Stimulated activated CD4-positive, alpha-beta T cell treated with anti-CD3 and anti-CD28 coated beads, Interleukin-1b, Interleukin-23, amount 100 ng/mL, for 24 hours (primary cell): Measurements from ENCODE around the gene SETD3.

ENCODE experiments used
- DNase-seq, 4 experiments: peaks; one replicate each; pipeline ENCODE4 v3.0.0-alpha.2; 2020; ENCODE audit warnings: low read depth in 4 of 4, low spot score in 1 of 4

Gene SETD3

DNA sequence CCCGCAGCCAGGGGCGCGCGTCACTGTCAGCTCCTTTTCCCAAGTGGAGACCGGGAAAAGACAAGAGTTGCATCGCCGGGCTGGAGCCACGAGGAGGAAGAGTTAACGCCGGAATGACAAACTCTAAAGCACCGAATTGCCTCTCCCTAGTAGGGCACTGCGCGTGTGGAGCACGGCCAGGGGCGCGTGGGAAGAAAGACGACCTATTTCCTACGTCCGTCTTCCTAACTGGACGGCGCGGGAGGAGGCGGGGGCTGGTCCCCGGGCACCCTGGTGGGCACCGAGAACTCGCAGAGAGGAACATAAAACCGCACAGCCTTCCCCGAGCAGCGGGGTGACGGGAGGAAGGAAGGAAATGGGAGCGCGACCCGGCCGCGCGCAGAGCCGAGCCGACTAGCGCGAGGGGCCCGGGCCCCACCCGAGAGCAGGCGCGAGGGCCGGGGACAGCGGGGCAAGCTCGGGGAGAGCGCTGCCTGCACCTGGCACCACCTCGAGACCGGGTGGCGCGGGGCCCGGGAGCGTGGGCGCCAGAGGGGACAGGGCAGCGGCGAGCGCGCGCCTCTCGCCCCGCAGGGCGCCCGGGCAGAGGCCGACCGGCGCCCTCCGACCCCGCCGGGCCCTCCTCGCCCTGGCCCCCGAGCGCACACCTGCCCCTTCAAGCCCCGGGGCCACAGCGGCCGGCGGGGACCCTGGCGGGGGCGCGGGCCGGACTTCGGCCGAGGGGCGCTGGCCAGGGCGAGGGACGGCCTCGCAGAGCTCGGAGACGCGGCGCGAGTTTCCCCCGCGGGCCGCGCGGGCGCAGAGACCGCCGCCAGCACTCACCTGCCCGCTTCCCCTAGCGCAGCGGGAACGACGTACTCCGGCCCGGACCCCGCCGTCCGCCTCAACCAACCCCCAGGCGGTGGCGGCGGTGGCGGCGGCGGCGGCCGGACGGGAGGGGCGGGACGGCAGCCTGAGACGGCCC is at the start of gene SETD3:
Gene SETD3, minus strand, starts transcription at position 954 of the 964 bp plus-strand sequence. CDS start 15,054 bp downstream, outside the sequence.
- DNase-seq = peak in 3 of 4 experiments; percentile 4 to 23 (median 20)

DNA sequence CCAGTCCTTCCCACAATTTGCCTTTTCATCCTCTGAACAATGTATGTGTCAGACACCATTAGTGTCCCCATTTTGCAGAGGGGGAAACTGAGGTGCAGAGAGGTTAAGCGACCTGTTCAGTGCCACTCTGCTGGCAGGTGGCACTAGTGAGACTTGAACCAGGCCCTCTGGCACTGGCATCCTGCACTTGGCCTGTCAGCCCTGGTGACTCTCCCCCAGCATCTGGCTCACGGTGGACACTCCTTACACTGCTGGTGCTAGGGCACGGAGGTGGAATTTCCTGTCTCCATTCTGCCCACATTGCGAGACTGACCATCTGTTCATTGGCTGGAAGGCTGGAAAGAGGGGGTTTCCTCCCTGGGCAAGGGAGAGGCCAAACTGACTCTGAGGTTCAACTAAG is 49.2 kb upstream of the SETD3 start:
- DNase-seq = no peak

GRCh38 chr14:99527427-99528076 is 46.9 kb upstream of the SETD3 start:
- DNase-seq = no peak

DNA sequence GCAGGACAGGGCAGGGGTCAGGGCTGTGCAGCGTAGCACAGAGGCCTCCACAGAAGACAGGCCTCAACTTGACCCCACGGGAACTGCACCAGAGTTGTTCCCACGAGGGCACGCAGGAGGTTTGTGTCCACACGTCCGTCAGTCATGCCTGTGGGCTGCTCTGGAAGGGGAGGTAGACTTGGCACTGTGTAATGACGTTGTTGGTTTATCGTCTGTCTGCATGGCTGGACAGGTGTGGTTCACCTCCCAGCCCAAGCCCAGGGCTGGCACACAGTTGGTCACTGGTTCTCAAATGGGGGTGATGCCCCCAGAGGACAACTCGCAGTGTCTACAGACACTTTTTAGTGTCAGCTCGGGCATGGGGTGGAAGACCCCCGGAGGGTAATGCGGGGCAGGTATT is 46.4 kb upstream of the SETD3 start:
- DNase-seq = no peak

DNA sequence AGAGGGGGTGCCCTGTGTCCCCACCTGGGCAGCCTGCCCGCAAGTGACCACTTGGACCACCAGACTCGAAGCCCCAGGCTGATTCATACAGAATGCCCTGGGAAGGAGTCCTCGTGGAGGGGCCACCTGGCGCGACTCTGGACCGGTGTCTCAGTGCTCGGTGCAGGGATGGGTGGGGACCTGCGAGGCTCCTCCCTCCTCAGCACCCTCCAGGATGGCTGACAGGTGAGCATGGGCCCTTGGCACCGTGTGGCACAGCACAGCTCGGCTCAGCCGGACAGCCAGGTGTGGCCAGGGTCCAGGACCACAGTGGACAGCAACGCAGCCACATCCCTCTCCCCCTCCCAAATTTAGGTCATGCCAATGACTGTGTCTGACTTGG is 45.0 kb upstream of the SETD3 start:
- no peak for DNase-seq

GRCh38 chr14:99524804-99525698 is 44.4 kb upstream of the SETD3 start:
- DNase-seq = no peak

DNA sequence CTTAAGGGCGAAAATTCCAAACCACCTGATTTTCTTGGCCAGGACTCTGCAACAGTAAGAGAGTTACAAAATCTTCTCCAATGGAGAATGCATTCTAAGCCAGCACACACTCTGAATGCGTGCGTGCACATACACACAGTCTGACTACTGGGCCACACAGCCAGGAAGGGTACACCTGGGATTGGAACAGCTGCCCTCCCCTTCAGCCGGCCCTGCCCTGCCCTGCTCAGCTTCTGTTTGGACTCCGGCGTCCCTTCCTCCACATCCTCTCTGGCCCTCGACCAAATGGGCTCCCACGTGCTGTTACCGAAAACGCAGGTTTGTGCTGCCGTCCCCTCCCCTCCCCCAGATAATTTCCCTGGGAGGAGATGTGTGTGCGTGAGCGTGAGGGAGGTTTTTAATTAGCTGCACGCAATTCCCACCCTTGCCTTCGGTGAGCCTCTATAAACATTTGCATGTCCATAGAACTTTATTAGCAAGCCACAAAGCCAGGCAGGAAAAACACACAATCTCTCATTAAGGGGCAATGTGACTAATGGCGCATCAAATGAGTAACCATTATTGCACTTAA is 43.5 kb upstream of the SETD3 start:
- DNase-seq = no peak

DNA sequence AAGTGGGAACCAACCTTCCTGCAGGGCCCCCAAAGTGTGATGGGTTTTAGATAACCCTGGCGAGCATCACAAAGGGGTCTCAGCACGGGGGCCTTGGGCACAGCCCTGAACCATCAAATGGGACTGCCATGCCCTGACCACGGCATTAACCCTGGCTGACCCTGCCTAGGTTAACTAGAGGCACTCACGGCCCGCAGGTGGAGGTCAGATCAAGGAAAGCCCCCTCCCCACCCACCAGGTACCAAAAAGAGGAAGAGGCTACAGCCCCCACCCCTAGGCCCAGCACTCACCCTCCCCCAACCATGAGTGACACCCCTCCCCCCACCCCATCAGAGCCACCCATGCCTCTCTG is 43.0 kb upstream of the SETD3 start:
- DNase-seq = no peak

GRCh38 chr14:99522934-99523703 is 42.5 kb upstream of the SETD3 start:
- DNase-seq = no peak

GRCh38 chr14:99522457-99522891 is 41.8 kb upstream of the SETD3 start:
- DNase-seq = no peak

GRCh38 chr14:99522025-99522401 is 41.4 kb upstream of the SETD3 start:
- no peak for DNase-seq

GRCh38 chr14:99521176-99522024 is 40.7 kb upstream of the SETD3 start:
- DNase-seq = no peak

DNA sequence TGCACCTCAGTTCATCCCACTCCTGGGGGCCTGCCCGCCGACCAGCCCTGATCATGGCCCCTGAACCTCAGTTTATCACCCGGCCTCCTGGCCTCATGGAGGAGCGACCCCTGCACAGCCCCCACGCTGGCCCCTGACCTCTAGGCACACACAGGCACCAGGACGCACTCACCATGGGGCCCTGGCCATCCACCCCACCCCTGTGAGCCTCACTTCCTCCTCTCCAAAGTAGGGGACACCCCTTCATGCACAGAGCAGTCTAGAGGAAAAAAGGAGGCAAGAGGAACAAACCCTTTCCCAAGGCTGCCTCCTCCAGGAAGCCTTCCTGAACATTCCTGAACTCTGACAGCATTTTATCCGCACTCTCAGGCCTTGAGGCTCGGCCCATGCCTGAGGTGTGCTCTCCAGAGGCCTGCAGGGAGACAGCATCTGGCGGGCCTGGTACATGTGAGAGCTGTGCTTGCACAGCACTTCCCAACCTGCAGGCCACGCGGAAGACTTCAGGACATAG is 40.0 kb upstream of the SETD3 start:
- no peak for DNase-seq

GRCh38 chr14:99519931-99520421 is 39.3 kb upstream of the SETD3 start:
- DNase-seq = no peak

GRCh38 chr14:99519347-99519881 is 38.8 kb upstream of the SETD3 start:
- DNase-seq = no peak

DNA sequence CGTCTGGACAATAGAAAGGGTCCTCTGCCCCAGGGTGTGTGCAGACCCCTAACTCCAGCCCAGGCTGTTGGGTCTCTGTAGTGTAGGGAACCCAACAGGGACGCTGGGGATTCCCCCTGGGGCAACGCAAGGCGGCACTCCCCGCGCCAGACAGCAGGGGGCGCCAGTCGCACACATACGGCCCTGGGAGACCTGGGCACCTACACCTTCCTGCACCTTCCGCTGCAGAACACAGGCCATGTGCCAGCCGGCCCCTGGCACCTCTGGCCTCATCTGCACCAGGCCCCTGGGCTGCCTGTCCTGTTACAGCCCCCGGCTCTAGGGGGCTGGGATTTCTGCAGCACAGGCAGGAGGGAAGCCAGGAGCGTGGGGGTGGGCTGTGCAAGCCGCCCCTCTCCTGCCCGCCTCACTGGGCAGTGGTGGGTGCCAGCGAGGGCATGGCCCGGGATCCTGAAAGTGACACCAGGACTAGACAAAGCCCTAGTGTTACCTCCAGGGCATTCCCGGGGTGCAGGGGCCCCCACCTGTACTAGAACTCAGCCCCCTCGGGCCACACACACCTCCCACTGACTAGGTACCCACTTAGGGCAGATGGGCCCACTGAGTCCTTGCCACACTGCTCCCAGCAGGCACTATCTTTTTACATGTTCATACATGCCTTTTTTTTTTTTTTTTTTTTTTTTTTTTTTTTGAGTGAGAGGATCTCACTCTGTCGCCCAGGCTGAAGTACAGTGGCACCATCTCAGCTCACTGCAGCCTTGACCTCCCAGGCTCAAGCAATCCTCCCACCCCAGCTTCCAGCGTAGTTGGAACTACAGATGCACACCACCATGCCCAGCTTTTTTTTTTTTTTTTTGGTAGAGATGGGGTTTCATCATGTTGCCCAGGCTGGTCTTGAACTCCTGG is 38.0 kb upstream of the SETD3 start:
- DNase-seq = peak; percentile 67 to 81 (median 72)

GRCh38 chr14:99517643-99518381 is 37.2 kb upstream of the SETD3 start:
- no peak for DNase-seq
